Activated T-cell treated with anti-CD3 and anti-CD28 coated beads, Interleukin-2, amount 50 U/mL, for 4 hours (primary cell): Measurements from ENCODE around the gene MOSPD2. TPM values are rescaled to one million over a fixed set of nuclear protein-coding genes. Genes with fewer than 3 reads are reported as not detected.

Experiments used
- total RNA-seq, 3 donors: library from RNA; stranded (reverse); gene quantifications; one replicate each; pipeline ENCODE4 v1.2.1, GENCODE V29; 2021

Gene MOSPD2
- total RNA-seq, 3 donors from 2014 or later: 5.5 to 9.4 (median 9.3) TPM

Other genes starting within 250 kb of the MOSPD2 start
- gene FANCB, start 352 bp upstream of the MOSPD2 start, total RNA-seq: 1 to 10 TPM; 7.9 to 9.8 (median 9.1) TPM